DMS53 treated with DMSO at 0.1 percent for 48 hours (cell line): ENCODE data around the gene CELA3A.

ENCODE experiments used
- DNase-seq: peaks from one replicate; lab custom pipeline; 2025; ENCODE audit not compliant: unreplicated experiment; lab: John Stamatoyannopoulos, UW

The CELA3A gene

DNA sequence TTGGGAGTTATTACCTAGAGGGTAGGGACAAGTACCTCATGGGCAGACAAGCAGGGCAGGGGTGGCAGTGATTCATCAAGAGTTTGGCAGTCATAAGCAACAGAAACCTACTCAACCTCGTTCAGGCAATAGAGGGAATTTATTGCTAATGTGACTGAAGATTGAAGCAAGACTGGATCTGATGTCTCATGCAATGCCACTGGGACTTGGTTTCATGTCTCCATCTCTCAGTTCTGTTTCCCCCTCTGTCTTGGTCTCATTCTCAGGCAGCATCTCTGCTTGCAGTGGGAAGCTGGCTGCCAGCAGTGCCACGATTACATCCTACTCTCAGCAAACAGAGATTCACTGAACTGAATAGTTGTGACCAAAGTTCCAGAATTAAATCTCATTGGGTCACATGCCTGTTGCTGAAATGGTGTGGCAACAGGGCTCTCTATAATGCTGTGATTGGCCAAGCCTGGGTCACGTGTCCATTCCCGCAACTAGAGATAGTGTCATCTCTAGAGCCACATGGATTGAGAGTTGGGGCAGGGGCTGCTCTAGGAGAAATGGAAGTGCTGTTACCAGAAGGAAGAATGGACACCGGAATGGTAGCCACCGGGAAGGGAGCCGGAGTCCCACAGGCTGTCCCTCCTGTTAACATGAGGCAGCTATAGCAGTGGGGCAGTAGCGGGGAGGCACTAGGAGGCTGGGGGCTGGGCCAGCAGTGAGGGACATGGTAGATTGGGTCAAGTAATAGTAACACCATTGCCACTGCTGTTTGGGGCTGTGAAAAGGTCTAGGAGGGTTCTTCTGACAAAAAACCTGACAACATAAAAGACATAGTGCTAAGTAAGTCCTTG is 47.1 kb downstream of the CELA3A start:
- DNase-seq, result no peak

DNA sequence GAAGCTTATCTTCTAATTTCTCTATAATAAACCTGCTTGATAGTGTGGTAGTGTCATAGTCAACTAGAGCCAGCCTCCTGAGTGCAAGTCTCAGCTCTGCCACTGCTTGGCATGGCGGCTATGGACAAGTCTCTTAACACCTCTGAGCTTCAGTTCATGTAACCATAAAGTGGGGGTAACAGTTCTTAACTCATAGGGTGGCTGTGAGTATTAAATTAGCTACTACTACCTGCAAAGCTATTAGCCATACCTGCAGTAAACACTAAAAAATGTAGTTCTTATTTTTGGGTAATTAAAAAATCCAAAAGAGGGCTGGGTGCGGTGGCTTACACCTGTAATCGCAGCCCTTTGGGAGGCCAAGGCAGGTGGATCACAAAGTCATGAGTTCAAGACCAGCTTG is 48.9 kb downstream of the CELA3A start:
- no peak for DNase-seq

GRCh38 chr1:22051607-22052114 is 50.2 kb downstream of the CELA3A start:
- no peak for DNase-seq

GRCh38 chr1:22052115-22053016 is 50.9 kb downstream of the CELA3A start, which contains the start of gene CDC42:
CDC42 (plus strand) TSS chr1:22052709; CDS start chr1:22078479, 25,770 bp downstream.
- peak; percentile 96 for DNase-seq

DNA sequence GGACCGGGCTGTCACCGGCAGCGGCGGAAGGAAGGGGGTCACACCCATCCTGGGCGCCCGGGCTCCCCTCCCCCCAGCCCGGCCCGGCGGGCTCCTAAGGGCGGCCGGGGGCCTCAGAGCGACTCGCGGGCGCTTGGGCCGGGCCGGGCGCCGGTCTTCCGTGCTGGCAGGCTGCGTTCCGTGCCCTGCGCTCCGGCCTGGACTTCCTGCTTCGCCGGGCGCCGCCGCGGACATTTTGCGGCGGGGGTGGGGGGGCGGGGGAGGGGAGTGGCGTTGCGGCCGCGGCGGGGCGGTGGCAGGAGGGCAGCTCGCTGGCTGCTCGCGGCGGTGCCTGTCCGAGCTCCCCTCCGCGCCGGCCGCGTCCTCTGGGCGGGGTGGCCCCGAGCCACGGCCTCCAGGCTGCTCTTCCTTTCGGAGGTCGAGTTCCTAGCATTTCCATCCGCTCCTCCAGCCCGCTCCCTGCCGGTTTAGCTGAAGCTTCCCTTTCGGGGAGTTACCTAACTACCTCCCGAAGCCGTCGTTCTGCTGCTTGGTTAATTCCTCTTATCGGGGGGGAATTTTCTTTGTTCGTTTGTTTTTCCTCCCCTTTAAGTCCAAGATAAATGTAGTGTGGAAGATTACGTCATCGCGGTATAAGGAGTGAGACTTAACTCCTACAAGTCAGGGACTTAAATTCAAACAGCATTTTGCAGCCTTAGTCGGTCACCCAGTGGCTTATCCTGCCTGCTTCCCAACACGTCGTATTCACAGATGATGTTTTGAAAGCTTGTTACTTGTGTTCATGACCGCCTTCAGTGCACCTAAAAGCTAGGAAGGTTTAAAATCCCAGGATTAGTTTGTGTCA is 51.8 kb downstream of the CELA3A start:
- peak; percentile 41 for DNase-seq

DNA sequence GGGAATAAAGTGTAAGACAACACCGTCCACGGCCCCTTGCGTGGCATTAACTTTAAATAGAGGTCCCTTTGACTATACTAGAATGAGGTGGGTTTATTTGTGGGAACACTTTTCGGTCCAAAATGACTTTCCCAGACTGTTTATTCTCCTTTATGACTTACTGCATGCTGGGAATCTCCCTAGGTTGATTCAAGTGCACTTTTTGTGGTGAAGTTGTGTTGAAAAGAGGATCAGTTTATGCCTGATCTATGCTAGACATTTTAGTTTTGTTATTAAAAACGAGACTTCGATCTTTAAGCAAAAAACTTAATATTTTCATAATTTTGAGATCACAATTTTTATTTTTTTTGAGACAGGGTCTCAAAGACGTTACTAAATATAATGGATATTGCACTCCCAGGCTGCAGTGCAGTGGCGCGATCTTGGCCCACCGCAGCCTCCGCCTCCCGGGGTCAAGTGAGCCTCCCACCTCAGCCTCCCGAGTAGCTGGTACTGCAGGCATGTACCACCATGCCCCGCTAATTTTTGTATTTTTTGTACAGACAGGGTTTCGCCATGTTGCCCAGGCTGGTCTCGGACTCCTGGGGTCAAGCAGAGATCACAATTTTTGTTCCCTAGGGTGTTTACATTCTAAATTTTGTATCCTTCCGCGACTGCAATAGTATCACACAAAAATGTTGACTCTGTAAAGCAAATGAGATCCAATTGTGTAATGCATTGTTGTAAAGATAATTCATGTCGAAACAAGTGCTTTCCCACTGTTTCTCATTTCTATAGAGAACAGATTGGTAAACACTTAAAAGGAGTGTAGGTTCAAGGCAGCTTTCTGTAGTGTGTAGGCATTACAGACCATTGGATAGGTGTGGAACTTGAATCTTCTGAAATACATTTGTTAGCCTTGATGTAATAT is 52.7 kb downstream of the CELA3A start:
- no peak for DNase-seq

DNA sequence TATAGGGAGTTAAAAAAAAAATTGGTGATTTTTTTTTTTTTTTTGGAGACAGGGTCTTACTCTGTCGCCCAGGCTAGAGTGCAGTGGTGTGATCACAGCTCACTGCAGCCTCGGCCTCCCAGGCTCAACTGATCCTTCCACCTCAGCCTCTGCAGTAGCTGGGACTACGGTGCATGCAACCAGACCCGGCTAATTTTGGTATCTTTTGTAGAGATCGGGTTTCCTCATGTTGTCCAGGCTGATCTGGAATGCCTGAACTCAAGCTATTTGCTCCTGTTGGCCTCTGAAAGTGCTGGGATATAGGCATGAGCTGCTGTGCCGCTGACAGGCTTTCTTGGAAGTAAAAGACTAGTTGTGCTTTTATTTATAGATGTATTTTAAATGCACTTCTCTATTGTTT is 54.0 kb downstream of the CELA3A start:
- DNase-seq, result no peak

DNA sequence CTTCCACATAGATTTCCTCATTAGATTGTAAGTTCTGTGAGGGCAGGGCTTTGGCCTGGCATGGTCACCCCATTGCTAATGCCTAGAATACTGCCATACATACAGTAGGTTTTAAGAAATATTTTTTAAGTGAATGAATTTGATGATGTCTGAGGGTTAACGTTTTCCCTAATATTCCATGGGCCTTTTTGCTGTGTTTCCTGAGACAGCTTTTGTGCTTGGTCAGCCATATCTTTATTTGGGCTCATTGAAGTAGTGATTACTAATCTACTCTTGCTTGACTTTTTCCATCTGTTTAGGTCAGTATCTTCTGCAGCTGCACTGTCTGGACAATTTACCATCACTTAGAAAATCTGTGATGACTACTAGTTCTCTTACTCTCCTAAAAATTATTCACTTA is 54.6 kb downstream of the CELA3A start:
- no peak for DNase-seq

GRCh38 chr1:22056936-22057335 is 55.5 kb downstream of the CELA3A start:
- DNase-seq, result no peak

DNA sequence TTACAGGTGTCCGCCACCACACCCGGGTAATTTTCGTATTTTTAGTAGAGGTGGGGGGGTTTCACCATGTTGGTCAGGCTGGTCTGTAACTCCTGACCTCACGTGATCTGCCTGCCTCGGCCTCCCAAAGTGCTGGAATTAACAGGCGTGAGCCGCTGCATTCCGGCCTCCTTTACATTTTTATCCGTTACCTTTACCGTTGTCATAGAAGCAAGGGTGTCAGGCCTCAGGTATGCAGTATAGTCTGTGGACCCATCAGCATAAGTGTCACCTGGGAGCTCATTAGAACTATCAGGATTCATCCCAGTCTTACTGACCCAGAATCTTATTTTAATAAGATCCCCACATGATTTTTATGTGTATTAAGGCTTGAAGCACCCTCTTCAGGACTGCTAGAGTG is 56.4 kb downstream of the CELA3A start:
- DNase-seq, result no peak
